SK-MEL-5 (cell line): Measurements from ENCODE around the gene TENM3. TPM values are rescaled to one million over a fixed set of nuclear protein-coding genes. Genes with fewer than 3 reads are reported as not detected.

ENCODE experiments used
- DNase-seq: peaks from one replicate; pipeline ENCODE4 v3.0.0-alpha.2; 2016; ENCODE audit warnings: low read depth, low spot score
- in situ Hi-C: cut with HindIII; loops from 2 replicates; pipeline ENCODE4 v1.10.0; 2016; ENCODE audit warnings: low sequenced_read_pairs, high pct_unique_total_duplicates, low pct_unique_long_range_greater_than_20kb
- total RNA-seq: library from RNA; depleted of rRNA; stranded (reverse); fragments of >200 nt; shearing (Covaris generic); gene quantifications from 2 replicates; pipeline ENCODE4 v1.2.3, GENCODE V29; 2014

Gene TENM3
- total RNA-seq, 1 experiment from 2014 or later = 38.1 TPM

DNA sequence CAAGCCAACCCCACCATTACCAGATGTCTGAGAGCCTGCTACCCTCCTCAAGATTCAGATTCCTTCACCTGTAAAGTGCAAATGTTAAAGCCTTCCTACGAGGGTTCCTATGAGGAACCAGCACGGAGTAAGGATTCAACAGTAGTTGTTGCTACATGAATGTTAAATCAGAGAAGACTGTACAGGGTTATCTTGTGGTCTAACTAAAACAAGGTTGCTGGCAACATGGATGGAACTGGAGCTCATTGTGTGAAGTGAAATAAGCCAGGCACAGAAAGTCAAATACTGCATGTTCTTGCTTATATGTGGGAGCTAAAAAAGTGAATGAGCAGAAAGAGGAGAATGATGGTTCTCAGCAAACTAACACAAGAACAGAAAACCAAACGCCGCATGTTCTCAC is 435.4 kb downstream of the TENM3 start:
- in situ Hi-C loops = no loop called here
- DNase-seq = no peak

GRCh38 chr4:182679533-182679932 is 436.3 kb downstream of the TENM3 start:
- DNase-seq = no peak
- in situ Hi-C loops = no loop called here

DNA sequence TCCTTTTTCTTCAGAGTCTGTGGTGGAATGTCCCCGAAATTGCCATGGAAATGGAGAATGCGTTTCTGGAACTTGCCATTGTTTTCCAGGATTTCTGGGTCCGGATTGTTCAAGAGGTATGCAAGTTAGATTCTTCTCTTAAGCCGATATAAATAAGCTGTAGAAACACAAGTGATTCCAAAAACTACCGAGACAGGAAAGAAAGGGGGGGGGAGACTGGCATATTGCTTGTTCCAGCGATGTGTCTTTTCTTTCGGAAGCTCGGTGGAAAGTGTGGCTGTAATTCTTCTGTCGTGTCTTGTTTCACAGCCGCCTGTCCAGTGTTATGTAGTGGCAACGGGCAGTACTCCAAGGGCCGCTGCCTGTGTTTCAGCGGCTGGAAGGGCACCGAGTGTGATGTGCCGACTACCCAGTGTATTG is 437.0 kb downstream of the TENM3 start:
- DNase-seq = no peak

DNA sequence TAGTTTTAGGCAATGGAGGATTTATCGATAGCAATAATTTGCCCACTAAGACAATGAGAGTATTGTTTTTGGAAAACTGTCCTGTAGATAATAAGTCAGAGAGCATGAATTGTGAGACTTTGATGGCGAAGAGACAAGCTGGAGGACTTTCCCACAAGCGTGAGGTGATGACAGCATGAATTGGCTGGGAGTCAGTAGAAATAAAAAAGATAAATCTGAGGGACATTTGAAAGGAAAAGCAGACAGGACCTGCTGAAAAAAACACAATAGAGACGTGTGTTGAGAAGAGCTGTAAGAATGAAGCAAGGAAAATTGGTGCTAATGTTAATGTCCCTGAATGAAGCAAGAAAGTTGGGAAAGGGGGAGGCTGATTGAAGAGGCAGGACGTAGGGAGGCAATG is 440.5 kb downstream of the TENM3 start:
- in situ Hi-C loops = no loop called here
- no peak for DNase-seq

More for the DNA sequence above, 437.0 kb downstream of the TENM3 start:
- in situ Hi-C loops = no loop called here

GRCh38 chr4:182684796-182685195 is 441.6 kb downstream of the TENM3 start:
- in situ Hi-C loops = no loop called here
- no peak for DNase-seq

GRCh38 chr4:182688081-182688480 is 444.9 kb downstream of the TENM3 start:
- in situ Hi-C loops = no loop called here
- DNase-seq = no peak

- DNase-seq = no peak
Observed at GRCh38 chr4:182694551-182694950, 451.3 kb downstream of the TENM3 start.

GRCh38 chr4:182695009-182695408 is 451.8 kb downstream of the TENM3 start:
- in situ Hi-C loops = no loop called here
- DNase-seq = no peak

More at GRCh38 chr4:182694551-182694950, 451.3 kb downstream of the TENM3 start:
- in situ Hi-C loops = no loop called here

DNA sequence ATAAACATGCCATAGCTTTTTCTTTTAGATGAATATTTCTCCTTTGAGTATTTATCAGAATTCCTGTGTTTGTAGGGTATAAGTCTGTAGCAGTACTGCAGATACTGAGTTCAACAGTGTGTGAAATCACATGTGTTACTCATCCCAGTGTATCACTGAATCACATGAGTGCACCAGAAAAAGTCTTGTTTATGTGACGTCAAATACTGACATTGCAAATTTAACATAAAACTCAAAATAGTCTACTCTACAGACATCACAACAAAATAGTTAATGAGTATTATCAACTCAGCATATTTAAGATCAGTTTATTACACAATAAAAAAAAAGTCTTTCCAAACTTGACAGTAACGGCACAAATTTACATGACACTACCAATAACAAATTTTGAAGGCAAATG is 452.6 kb downstream of the TENM3 start:
- in situ Hi-C loops = no loop called here
- DNase-seq = no peak

GRCh38 chr4:182697094-182697493 is 453.9 kb downstream of the TENM3 start:
- DNase-seq = no peak
- in situ Hi-C loops = no loop called here

GRCh38 chr4:182698212-182698611 is 455.0 kb downstream of the TENM3 start:
- in situ Hi-C loops = no loop called here
- no peak for DNase-seq

- no peak for DNase-seq
- in situ Hi-C loops = no loop called here
Observed at GRCh38 chr4:182699201-182699600, 456.0 kb downstream of the TENM3 start.

DNA sequence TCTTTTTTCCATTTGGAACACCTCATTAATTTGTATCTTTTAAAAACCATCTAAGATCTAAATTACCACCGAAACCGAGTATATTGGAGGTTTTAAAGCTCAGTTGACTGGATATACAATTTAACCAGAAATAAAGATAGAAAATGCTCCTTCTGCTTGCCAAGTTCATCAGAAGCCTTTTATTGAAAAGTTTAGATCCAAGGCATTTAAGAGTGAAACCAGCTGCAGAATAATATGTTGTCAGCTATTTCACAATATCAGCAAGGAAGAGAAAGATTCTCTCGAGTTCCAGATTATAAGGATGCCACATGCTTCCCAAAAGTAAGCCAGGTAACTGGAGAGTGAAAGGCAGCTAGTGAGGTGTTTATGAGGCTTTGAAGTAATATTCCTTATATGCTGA is 456.6 kb downstream of the TENM3 start:
- in situ Hi-C loops = no loop called here
- DNase-seq = no peak

GRCh38 chr4:182700362-182701160 is 457.4 kb downstream of the TENM3 start:
- no peak for DNase-seq
- in situ Hi-C loops = no loop called here

- in situ Hi-C loops = no loop called here
- no peak for DNase-seq
Observed at GRCh38 chr4:182704077-182704476, 460.9 kb downstream of the TENM3 start.

- no peak for DNase-seq
- in situ Hi-C loops = no loop called here
Observed at GRCh38 chr4:182704948-182705347, 461.7 kb downstream of the TENM3 start.

- in situ Hi-C loops = no loop called here
- no peak for DNase-seq
Observed at GRCh38 chr4:182705389-182705788, 462.2 kb downstream of the TENM3 start.

DNA sequence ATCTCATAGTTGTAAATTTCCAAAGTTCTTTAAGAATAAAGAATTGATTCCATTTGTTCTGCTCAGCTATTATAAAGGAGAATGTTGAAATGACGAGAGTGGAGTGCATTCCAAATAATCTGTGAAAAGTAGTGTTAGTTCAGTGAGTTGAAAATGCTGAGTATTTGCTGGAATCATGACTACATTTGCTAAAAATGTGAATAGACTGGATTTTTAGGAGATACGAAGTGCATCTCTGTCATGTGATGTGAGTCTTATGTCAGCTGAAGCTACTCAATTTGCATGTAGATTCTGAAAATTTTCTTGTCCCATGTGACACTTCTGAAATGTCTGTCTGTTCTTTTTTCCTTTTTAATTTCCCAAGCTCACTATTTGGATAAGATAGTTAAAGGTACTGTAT is 468.0 kb downstream of the TENM3 start:
- no peak for DNase-seq
- in situ Hi-C loops = no loop called here

- in situ Hi-C loops = no loop called here
- DNase-seq = no peak
Observed at GRCh38 chr4:182715548-182715947, 472.3 kb downstream of the TENM3 start.
